Measurements from ENCODE around the gene TBC1D32. TPM values are rescaled to one million over a fixed set of nuclear protein-coding genes. Genes with fewer than 3 reads are reported as not detected.
"Not testable (repeated sequence)": the region's sequence is repeated elsewhere in the genome, so short reads cannot be mapped to it uniquely, and the experiment has no call there.

The TBC1D32 gene
- total and polyA plus RNA-seq, 5 donors, result 0.79 to 4.3 (median 3.4) TPM

DNA sequence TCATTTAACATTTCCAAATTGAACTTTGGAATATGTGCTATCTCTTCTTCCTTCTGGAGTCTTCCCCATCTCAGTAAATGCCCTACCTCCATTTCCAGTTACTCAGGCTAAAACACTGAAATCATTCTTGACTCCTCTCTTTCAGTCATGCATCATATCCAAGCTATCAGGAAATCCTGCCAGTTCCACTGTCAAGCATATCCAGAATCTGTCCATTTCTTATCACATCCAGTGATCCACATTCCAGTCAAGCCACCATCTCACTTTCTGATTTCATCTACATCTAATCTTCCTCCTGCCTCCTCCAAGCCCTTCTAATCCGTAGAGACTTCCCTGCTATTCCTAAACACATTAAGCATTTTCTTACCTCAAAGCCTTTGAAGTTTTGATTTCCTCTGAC, 15.3 kb upstream of the TBC1D32 start:
- no peak for ATAC-seq
- Histone ChIP-seq H3K27me3 (ENCODE audit: control insufficient read depth, insufficient read depth) (no peaks in the 10 kb centered on the region), H3K9me3 (ENCODE audit: control insufficient read depth, low read length) (no peaks in the 10 kb centered on the region), H3K4me3 (ENCODE audit: low read length) (no peak overlapping the region), H3K4me1 (ENCODE audit: control insufficient read depth, insufficient read depth, low read length) (no peaks in the 10 kb centered on the region), H3K27ac (ENCODE audit: low read length) (no peak overlapping the region)
- DNase-seq, result no peak
- intact Hi-C loops (cut with DNase I), result no loop called here
- 28% methylated on average over 1 of the region's 1 CpG for WGBS

DNA sequence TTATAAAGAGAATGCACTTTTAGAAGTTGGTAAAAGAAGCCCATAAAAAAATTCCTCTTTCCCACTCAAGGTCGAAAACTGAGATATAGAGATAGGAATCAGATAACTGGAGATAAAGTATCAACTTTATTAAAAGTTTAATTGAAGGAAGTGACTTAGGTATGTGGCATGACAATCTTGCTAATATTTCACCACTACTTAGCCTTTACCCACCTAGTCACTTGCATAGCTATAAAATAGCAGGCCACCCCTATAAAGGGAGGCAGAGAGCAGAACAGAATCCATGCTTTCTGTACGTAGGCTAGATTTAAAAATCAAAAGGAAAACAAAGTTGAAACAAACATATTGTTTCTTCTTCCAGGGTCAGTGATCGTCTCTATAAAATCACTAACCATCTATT, 13.2 kb upstream of the TBC1D32 start:
- intact Hi-C loops (cut with DNase I), result no loop called here
- WGBS, result 74% methylated on average over 3 of the region's 3 CpGs
- Histone ChIP-seq H3K27me3 (ENCODE audit: control insufficient read depth, insufficient read depth) (no peaks in the 10 kb centered on the region), H3K4me1 (ENCODE audit: control insufficient read depth, insufficient read depth, low read length) (no peaks in the 10 kb centered on the region), H3K27ac (ENCODE audit: low read length) (no peak overlapping the region), H3K4me3 (ENCODE audit: low read length) (no peak overlapping the region), H3K9me3 (ENCODE audit: control insufficient read depth, low read length) (no peaks in the 10 kb centered on the region)
- DNase-seq (no peak), ATAC-seq (no peak)

DNA sequence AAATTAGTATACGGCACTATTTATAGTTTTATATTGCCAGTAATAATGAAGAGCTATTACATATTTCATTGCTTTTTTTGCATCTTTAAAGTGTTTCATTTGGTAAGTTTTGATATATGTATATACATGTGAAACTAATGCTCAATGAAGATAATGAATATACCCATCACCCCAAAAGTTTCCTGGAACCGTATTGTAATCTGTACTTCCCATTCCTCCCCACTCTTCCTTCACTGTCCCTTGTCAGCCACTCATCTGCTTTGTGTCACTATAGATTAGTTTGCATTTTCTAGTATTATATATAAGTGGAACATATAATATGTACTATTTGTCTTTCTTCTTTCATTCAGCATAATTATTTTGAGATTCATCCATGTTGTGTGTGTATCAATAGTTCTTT, 10.3 kb upstream of the TBC1D32 start:
- H3K27me3 ChIP-seq (ENCODE audit: control insufficient read depth, insufficient read depth), result no peaks in the 10 kb centered on the region
- H3K4me3 ChIP-seq (ENCODE audit: low read length), result no peak overlapping the region
- H3K27ac ChIP-seq (ENCODE audit: low read length), result no peak overlapping the region
- H3K4me1 ChIP-seq (ENCODE audit: control insufficient read depth, insufficient read depth, low read length), result no peaks in the 10 kb centered on the region
- ATAC-seq (no peak), DNase-seq (no peak)
- H3K9me3 ChIP-seq (ENCODE audit: control insufficient read depth, low read length), result no peaks in the 10 kb centered on the region
- intact Hi-C loops (cut with DNase I), result no loop called here
- WGBS, result 83% methylated on average over 2 of the region's 2 CpGs

DNA sequence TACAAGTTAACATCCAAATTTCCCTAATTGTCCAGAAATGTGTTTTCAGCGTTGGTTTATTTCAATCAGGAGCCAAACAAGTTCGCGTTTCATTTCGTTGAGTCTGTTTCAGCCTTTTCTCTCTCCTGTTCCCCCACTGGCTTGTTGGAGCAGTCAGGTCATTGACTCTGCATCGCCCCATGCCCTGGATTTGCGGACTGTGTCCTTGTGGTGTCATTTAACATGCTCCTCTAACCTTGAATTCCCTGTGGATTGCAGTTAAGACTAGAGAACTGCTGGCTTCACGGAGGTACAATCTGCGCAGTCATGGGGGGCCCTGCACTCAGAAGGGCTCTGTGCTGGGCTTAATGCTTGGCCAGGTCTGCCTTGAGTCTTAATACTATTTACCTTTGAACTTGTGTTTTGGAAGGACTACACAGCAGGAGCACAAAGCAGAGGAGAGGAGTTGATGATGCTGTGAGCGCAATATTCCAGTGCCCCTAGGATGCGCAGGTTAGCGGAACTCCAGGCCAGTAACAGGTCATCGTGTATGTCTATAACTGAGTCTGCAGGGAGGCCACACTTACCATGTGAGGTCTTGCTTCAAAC, 5.5 kb upstream of the TBC1D32 start:
- H3K27ac ChIP-seq (ENCODE audit: low read length), result no peak overlapping the region
- no peak for ATAC-seq
- intact Hi-C loops (cut with DNase I), result no loop called here
- H3K4me3 ChIP-seq (ENCODE audit: low read length), result no peak overlapping the region
- no peaks in the 10 kb centered on the region for H3K9me3 ChIP-seq (ENCODE audit: control insufficient read depth, low read length)
- 90% methylated on average over 12 of the region's 12 CpGs for WGBS
- no peaks in the 10 kb centered on the region for H3K4me1 ChIP-seq (ENCODE audit: control insufficient read depth, insufficient read depth, low read length)
- H3K27me3 ChIP-seq (ENCODE audit: control insufficient read depth, insufficient read depth), result no peaks in the 10 kb centered on the region
- DNase-seq, result no peak

DNA sequence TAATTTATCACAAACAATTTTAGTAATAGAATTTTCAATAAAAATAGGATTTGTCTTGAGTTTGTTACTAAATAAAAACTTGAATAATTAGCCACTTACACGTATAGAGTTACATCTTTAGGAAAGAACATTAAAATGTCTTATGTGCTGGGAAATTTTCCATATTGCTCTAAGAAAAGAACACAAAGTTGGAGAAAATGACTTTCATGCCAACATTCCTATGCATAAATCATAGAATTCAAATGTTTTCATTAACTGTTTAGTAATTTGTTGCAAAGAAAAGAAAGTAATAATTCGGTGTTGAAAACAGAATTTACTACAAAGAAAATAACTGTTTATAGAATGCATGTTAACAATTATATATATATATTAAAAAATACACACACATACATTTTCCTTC, 4.7 kb upstream of the TBC1D32 start:
- Histone ChIP-seq H3K9me3 (ENCODE audit: control insufficient read depth, low read length) (no peaks in the 10 kb centered on the region), H3K4me3 (ENCODE audit: low read length) (no peak overlapping the region), H3K4me1 (ENCODE audit: control insufficient read depth, insufficient read depth, low read length) (no peaks in the 10 kb centered on the region), H3K27ac (ENCODE audit: low read length) (no peak overlapping the region), H3K27me3 (ENCODE audit: control insufficient read depth, insufficient read depth) (no peaks in the 10 kb centered on the region)
- intact Hi-C loops (cut with DNase I), result no loop called here
- ATAC-seq (no peak), DNase-seq (no peak)
- WGBS, result 65% methylated on average over 2 of the region's 2 CpGs

DNA sequence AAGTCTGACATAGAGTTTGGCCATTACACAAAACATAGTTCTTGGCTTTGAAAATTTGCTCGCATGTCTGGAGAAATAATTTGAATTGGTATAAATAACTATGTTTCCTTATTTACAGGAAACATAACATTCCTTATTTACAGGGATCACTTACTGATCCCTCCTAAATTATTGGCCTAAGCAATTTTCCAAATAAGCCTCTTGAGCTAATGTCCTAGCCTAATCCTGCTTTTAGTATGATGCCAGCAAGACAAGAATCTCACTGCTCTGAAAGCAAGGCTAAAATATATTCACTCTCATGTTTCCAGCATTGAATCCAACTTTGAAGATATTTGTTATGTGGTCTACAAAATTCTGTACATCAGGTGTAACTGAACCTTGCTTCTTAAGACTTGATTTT, 4.1 kb upstream of the TBC1D32 start:
- intact Hi-C loops (cut with DNase I), result no loop called here
- ATAC-seq, result no peak
- H3K4me1 ChIP-seq (ENCODE audit: control insufficient read depth, insufficient read depth, low read length), result no peaks in the 10 kb centered on the region
- DNase-seq, result no peak
- no peak overlapping the region for H3K27ac ChIP-seq (ENCODE audit: low read length)
- H3K4me3 ChIP-seq (ENCODE audit: low read length), result no peak overlapping the region
- no peaks in the 10 kb centered on the region for H3K27me3 ChIP-seq (ENCODE audit: control insufficient read depth, insufficient read depth)
- H3K9me3 ChIP-seq (ENCODE audit: control insufficient read depth, low read length), result no peaks in the 10 kb centered on the region
- 73% methylated on average over 1 of the region's 1 CpG for WGBS

DNA sequence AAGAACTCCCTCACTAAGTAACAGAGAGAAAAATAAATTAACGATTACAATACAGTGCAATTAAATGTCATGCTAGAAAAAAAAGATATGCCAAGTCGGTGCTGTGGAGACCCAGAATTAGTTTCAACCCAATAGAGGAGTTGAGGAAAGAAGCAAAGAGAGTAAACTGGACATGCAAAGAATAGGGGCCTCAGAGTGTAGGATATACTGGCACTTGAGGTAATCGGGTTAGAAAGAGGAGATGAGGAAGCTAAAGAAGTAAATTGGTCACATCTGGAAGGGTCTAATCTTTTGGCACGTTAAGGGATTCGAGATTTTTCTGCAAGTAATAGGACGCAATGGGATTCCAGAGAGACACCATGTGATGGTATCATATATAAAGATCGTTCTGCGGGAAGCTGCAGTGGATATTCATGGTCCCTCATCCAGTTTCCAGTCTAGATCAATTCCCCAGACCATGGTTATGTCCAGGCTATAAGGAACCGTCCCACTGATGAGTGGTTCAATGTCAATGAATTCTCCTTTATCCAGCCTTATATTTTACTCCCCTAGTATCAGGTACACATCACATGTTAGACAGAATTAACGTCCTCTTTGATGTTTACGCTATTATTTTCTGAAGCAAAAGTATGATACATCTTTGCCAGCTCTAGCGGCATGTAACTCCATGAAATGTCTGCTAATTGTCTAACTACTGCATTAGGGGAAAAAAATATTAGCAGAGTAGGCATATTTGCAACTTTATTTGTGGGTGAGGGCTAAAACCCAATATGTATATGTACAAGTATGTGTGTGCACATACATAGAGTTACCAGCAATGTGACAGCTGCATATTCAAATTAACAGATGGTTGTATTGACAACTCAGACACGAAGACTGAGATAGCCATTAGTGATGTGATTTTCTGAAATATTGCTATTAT, 1.1 kb upstream of the TBC1D32 start:
- Histone ChIP-seq H3K27me3 (ENCODE audit: control insufficient read depth, insufficient read depth) (no peaks in the 10 kb centered on the region), H3K9me3 (ENCODE audit: control insufficient read depth, low read length) (no peaks in the 10 kb centered on the region), H3K4me1 (ENCODE audit: control insufficient read depth, insufficient read depth, low read length) (no peaks in the 10 kb centered on the region), H3K4me3 (ENCODE audit: low read length) (peak overlapping the region; percentile 55), H3K27ac (ENCODE audit: low read length) (peak overlapping the region; percentile 96)
- DNase-seq (no peak), ATAC-seq (peak in 1 of 2 donors; percentile 5)
- intact Hi-C loops (cut with DNase I), result no loop called here
- 57% methylated on average over 13 of the region's 13 CpGs for whole genome bisulfite sequencing

DNA sequence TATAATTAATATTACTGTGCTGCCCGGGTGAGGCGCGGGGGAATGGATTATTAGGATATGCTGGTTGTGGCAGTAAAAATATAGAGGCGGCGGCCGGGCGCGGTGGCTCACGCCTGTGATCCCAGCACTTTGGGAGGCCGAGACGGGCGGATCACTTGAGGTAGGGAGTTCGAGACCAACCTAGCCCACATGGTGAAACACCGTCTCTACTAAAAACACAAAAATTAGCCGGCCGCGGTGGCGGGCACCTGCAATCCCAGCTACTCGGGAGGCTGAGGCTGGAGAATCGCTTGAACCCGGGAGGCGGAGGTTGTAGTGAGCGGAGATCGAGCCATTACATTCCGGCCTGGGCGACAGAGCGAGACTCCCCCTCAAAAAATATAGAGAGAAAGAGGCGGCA, 586 bp downstream of the TBC1D32 start:
- WGBS, result 95% methylated on average over 28 of the region's 28 CpGs
- intact Hi-C loops (cut with DNase I); ATAC-seq: not testable (repeated sequence)

DNA sequence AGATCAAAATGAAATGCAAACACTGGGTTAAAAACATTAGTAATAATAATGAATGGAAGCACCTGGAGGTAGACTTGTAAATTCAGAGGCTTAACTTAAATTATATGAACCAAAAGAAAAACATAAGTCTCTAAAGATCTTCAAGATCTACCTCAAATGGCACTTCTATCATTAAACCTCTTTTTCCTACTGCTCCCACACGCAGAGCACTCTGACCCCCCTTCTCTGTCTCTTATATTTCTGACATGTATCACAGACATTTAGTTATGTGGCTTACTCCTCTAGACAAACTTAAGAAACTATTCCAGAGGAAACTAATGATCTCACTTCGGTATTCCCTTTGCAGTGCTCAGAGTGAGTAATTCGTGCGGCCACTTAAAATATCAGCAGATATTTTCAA, 1.1 kb downstream of the TBC1D32 start:
- WGBS, result 93% methylated on average over 4 of the region's 4 CpGs

More for the DNA sequence above, 586 bp downstream of the TBC1D32 start:
- H3K4me3 ChIP-seq (ENCODE audit: low read length); H3K4me1 ChIP-seq (ENCODE audit: control insufficient read depth, insufficient read depth, low read length); H3K9me3 ChIP-seq (ENCODE audit: control insufficient read depth, low read length); H3K27ac ChIP-seq (ENCODE audit: low read length); H3K27me3 ChIP-seq (ENCODE audit: control insufficient read depth, insufficient read depth): not testable (repeated sequence)
- DNase-seq, result peak in 2 of 3 donors; percentile 53 to 54

DNA sequence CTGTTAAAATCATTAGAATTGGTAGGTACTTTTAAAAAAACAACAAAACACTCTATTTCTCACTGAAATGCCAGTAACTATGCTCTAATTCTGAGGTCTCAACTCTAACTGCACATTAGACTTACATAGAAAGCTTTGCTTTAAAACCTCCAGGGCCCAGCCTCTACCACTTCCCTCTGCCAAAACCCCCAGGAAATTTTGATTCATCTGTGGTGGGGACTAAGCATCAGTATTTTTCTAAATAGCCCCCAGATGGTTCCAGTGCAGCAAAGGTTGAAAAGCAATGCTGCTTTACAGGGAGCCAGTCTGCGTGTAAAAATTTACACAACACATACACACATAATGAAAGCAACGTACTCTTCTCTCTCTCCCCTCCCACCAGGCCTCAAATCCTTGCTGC, 3.8 kb downstream of the TBC1D32 start:
- intact Hi-C loops (cut with DNase I), result no loop called here
- 87% methylated on average over 2 of the region's 2 CpGs for WGBS
- no peak for DNase-seq
- Histone ChIP-seq H3K4me3 (ENCODE audit: low read length) (no peak overlapping the region), H3K27ac (ENCODE audit: low read length) (no peak overlapping the region), H3K9me3 (ENCODE audit: control insufficient read depth, low read length) (no peaks in the 10 kb centered on the region), H3K27me3 (ENCODE audit: control insufficient read depth, insufficient read depth) (no peaks in the 10 kb centered on the region), H3K4me1 (ENCODE audit: control insufficient read depth, insufficient read depth, low read length) (no peaks in the 10 kb centered on the region)
- ATAC-seq, result no peak

More for the DNA sequence above, 1.1 kb downstream of the TBC1D32 start:
- no peak for DNase-seq
- no peaks in the 10 kb centered on the region for H3K4me1 ChIP-seq (ENCODE audit: control insufficient read depth, insufficient read depth, low read length)
- no peak overlapping the region for H3K27ac ChIP-seq (ENCODE audit: low read length)
- H3K9me3 ChIP-seq (ENCODE audit: control insufficient read depth, low read length), result no peaks in the 10 kb centered on the region
- ATAC-seq, result no peak
- no peaks in the 10 kb centered on the region for H3K27me3 ChIP-seq (ENCODE audit: control insufficient read depth, insufficient read depth)
- intact Hi-C loops (cut with DNase I), result no loop called here
- no peak overlapping the region for H3K4me3 ChIP-seq (ENCODE audit: low read length)

DNA sequence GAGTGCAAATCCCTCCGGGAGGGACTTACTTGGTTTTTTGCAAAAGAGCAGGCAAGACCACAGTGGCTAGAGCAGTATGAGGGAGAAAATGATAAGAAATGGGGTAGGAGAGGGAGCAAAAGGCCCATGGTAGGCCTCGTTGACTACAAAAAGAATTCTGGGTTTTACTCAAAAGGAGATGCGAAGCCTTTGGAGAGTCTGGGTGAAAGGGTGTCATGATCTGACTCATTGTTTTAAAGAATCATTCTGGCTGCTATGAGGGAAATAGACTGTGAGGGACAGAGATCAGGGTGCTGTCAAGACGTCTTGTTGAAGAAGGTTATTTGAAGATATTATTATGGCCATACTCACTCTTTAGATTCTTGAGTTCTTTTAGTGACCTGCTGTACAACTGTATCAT, 13.0 kb downstream of the TBC1D32 start:
- no peak overlapping the region for H3K4me3 ChIP-seq (ENCODE audit: low read length)
- no peaks in the 10 kb centered on the region for H3K9me3 ChIP-seq (ENCODE audit: control insufficient read depth, low read length)
- no peak overlapping the region for H3K27ac ChIP-seq (ENCODE audit: low read length)
- DNase-seq, result no peak
- 87% methylated on average over 4 of the region's 4 CpGs for WGBS
- intact Hi-C loops (cut with DNase I), result no loop called here
- no peaks in the 10 kb centered on the region for H3K27me3 ChIP-seq (ENCODE audit: control insufficient read depth, insufficient read depth)
- no peak for ATAC-seq
- no peaks in the 10 kb centered on the region for H3K4me1 ChIP-seq (ENCODE audit: control insufficient read depth, insufficient read depth, low read length)

All from right cardiac atrium (tissue), 5 donors.